OCI-LY3 (cell line): ENCODE data around the gene MAPKBP1.

Source experiments
- CTCF ChIP-seq: fragments of 200-600, 300-600 bp; sonication (generic); IDR thresholded peaks from 2 replicates; pipeline ENCODE4 v1.5.1; 2014; ENCODE audit warnings: antibody characterized with exemption, low read length, low read depth
- EZH2phosphoT487 ChIP-seq: fragments of 200-600 bp; shearing (Covaris generic); IDR thresholded peaks from 2 replicates; pipeline ENCODE4 v1.6.1; 2018; ENCODE audit warnings: antibody characterized with exemption, mixed run types, low read depth

- TF ChIP-seq CTCF = no peak
- no peak for TF ChIP-seq EZH2phosphoT487
Measured at GRCh38 chr15:41860049-41860828, 86.0 kb downstream of the MAPKBP1 start.
